H9 (cell line): ENCODE data around the gene GATAD1. TPM values are rescaled to one million over a fixed set of nuclear protein-coding genes. Genes with fewer than 3 reads are reported as not detected.

Experiments used
- DNase-seq: peaks from one replicate; pipeline ENCODE4 v3.0.0-alpha.2; 2017
- H2AFZ ChIP-seq: one replicate; pipeline ENCODE4 v1.6.1; 2013; ENCODE audit warnings: mild to moderate bottlenecking, low read length, control low read depth, moderate library complexity
- H2AK5ac ChIP-seq: 2 replicates; pipeline ENCODE4 v1.6.1; 2013; ENCODE audit warnings: low read length, control low read depth, mixed read lengths; ENCODE audit not compliant: insufficient read length
- H2BK120ac ChIP-seq: one replicate; pipeline ENCODE4 v1.6.1; 2013; ENCODE audit warnings: low read depth, mild to moderate bottlenecking, low read length, control low read depth, inconsistent platforms; ENCODE audit not compliant: poor library complexity, severe bottlenecking
- H2BK12ac ChIP-seq: 2 replicates; pipeline ENCODE4 v1.6.1; 2013; ENCODE audit warnings: low read length, control low read depth, mixed read lengths, low read depth; ENCODE audit not compliant: insufficient read length
- H2BK15ac ChIP-seq: 2 replicates; pipeline ENCODE4 v1.6.1; 2013; ENCODE audit warnings: low read depth, low read length, control low read depth
- H2BK20ac ChIP-seq: one replicate; pipeline ENCODE4 v1.6.1; 2013; ENCODE audit warnings: low read depth, mild to moderate bottlenecking, low read length, control low read depth, inconsistent platforms; ENCODE audit not compliant: poor library complexity, severe bottlenecking
- H2BK5ac ChIP-seq: 2 replicates; pipeline ENCODE4 v1.6.1; 2013; ENCODE audit warnings: low read length, control low read depth, mixed read lengths; ENCODE audit not compliant: insufficient read length
- H3K14ac ChIP-seq: 2 replicates; pipeline ENCODE4 v1.6.1; 2013; ENCODE audit warnings: low read length, control low read depth; ENCODE audit not compliant: insufficient read depth
- H3K18ac ChIP-seq: 2 replicates; pipeline ENCODE4 v1.6.1; 2013; ENCODE audit warnings: low read depth, mild to moderate bottlenecking, mixed read lengths, low read length, control low read depth; ENCODE audit not compliant: insufficient read length
- H3K23ac ChIP-seq: 2 replicates; pipeline ENCODE4 v1.6.1; 2013; ENCODE audit warnings: low read length, control low read depth, mixed read lengths, low read depth; ENCODE audit not compliant: insufficient read length
- H3K23me2 ChIP-seq: 2 replicates; pipeline ENCODE4 v1.6.1; 2013; ENCODE audit warnings: low read depth, mild to moderate bottlenecking, mixed read lengths, low read length, control low read depth; ENCODE audit not compliant: insufficient read length, poor library complexity, severe bottlenecking
- H3K27ac ChIP-seq: 2 replicates; pipeline ENCODE4 v1.5.1; 2013; ENCODE audit warnings: low read length, control low read depth, mixed read lengths, low read depth; ENCODE audit not compliant: insufficient read length
- H3K27me3 ChIP-seq: 2 replicates; pipeline ENCODE4 v1.6.1; 2013; ENCODE audit warnings: low read length, control low read depth, inconsistent platforms; ENCODE audit not compliant: insufficient read depth
- H3K4ac ChIP-seq: 2 replicates; pipeline ENCODE4 v1.6.1; 2013; ENCODE audit warnings: low read depth, mild to moderate bottlenecking, control low read depth, inconsistent platforms, low read length, moderate library complexity
- H3K4me1 ChIP-seq: 2 replicates; pipeline ENCODE4 v1.6.1; 2013; ENCODE audit warnings: low read length, control low read depth, inconsistent platforms; ENCODE audit not compliant: insufficient read depth
- H3K4me2 ChIP-seq: 2 replicates; pipeline ENCODE4 v1.6.1; 2013; ENCODE audit warnings: low read length, control low read depth, mixed read lengths; ENCODE audit not compliant: insufficient read length, insufficient read depth
- H3K56ac ChIP-seq: 2 replicates; pipeline ENCODE4 v1.6.1; 2013; ENCODE audit warnings: low read depth, mild to moderate bottlenecking, mixed read lengths, low read length, control low read depth; ENCODE audit not compliant: insufficient read length
- H3K79me1 ChIP-seq: 2 replicates; pipeline ENCODE4 v1.6.1; 2013; ENCODE audit warnings: low read depth, mild to moderate bottlenecking, moderate library complexity, low read length, control low read depth, inconsistent platforms; ENCODE audit not compliant: insufficient read depth, poor library complexity, severe bottlenecking
- H3K79me2 ChIP-seq: 2 replicates; pipeline ENCODE4 v1.6.1; 2013; ENCODE audit warnings: low read length, control low read depth, inconsistent platforms; ENCODE audit not compliant: insufficient read depth
- H3K9ac ChIP-seq: 2 replicates; pipeline ENCODE4 v1.6.1; 2013; ENCODE audit warnings: low read length, control low read depth, mixed read lengths; ENCODE audit not compliant: insufficient read length; ENCODE audit errors: extremely low read depth
- H3K9me3 ChIP-seq: one replicate; pipeline ENCODE4 v1.6.1; 2013; ENCODE audit warnings: low read depth, low read length, inconsistent platforms; ENCODE audit not compliant: control insufficient read depth
- H3T11ph ChIP-seq: one replicate; pipeline ENCODE4 v1.6.1; 2013; ENCODE audit warnings: mild to moderate bottlenecking, low read length, control low read depth, inconsistent platforms
- H4K20me1 ChIP-seq: one replicate; pipeline ENCODE4 v1.6.1; 2013; ENCODE audit not compliant: control insufficient read depth, insufficient read length, insufficient read depth
- H4K5ac ChIP-seq: 2 replicates; pipeline ENCODE4 v1.6.1; 2013; ENCODE audit warnings: low read depth, mild to moderate bottlenecking, mixed read lengths, low read length, control low read depth; ENCODE audit not compliant: insufficient read length
- H4K8ac ChIP-seq: replicated peaks from 2 replicates; pipeline ENCODE4 v1.6.1; 2013; ENCODE audit warnings: low read length, control low read depth, mixed read lengths, low read depth; ENCODE audit not compliant: insufficient read length
- H4K91ac ChIP-seq: 2 replicates; pipeline ENCODE4 v1.6.1; 2013; ENCODE audit warnings: low read depth, mild to moderate bottlenecking, moderate library complexity, mixed read lengths, low read length, control low read depth; ENCODE audit not compliant: insufficient read length
- H3K27ac Mint-ChIP-seq, 3 experiments: 2 replicates in 2 of 3; 3 replicates in 1 of 3; pipeline ENCODE4 v1.8.0; 2020 to 2021; ENCODE audit warnings: mixed read lengths in 3 of 3, mild to moderate bottlenecking in 1 of 3, moderate library complexity in 1 of 3
- H3K27me3 Mint-ChIP-seq: 2 replicates; pipeline ENCODE4 v1.8.0; 2021; ENCODE audit warnings: low read depth, mild to moderate bottlenecking, moderate library complexity, mixed read lengths
- H3K36me3 Mint-ChIP-seq, 3 experiments: 2 replicates in 2 of 3; 3 replicates in 1 of 3; pipeline ENCODE4 v1.8.0; 2020 to 2021; ENCODE audit warnings: low read depth in 3 of 3, mixed read lengths in 3 of 3; ENCODE audit not compliant: insufficient read depth in 1 of 3
- H3K4me1 Mint-ChIP-seq, 2 experiments: 2 replicates each; pipeline ENCODE4 v1.8.0; 2020; ENCODE audit warnings: mixed read lengths in 2 of 2
- H3K4me3 Mint-ChIP-seq, 2 experiments: 2 replicates in 1 of 2; 3 replicates in 1 of 2; pipeline ENCODE4 v1.8.0; 2020 to 2021; ENCODE audit warnings: mild to moderate bottlenecking in 2 of 2, mixed read lengths in 2 of 2, moderate library complexity in 1 of 2
- H3K9me3 Mint-ChIP-seq, 2 experiments: 2 replicates in 1 of 2; 3 replicates in 1 of 2; pipeline ENCODE4 v1.8.0; 2020; ENCODE audit warnings: mild to moderate bottlenecking in 2 of 2, mixed read lengths in 2 of 2, moderate library complexity in 1 of 2
- WGBS: extraction: QIAGEN DNeasy Blood & Tissue Kit; methylation state at CpG from one replicate; pipeline ENCODE4 v1.1.7; 2013; ENCODE audit warnings: missing lambda C conversion rate, low lambda C conversion rate, mixed read lengths; ENCODE audit not compliant: insufficient read length; ENCODE audit errors: extremely low coverage; 5-methylcytosine and 5-hydroxymethylcytosine counted together
- long read RNA-seq: library from polyadenylated mRNA; unstranded; transcript quantifications from one replicate; pipeline ENCODE4 v2.0.0, GENCODE V29; 2020
- total RNA-seq: library from RNA; stranded (reverse); gene quantifications from 2 replicates; pipeline ENCODE4 v1.2.1, GENCODE V29; 2021
- TF ChIP-seq, protein P1 (sequence below): fragments of 200-600 bp; sonication (generic); conservative IDR thresholded peaks from 3 replicates; pipeline ENCODE4 v1.8.0; 2021; ENCODE audit warnings: antibody characterized with exemption, mild to moderate bottlenecking

Gene GATAD1
- total RNA-seq, result 33.2 and 36.5 TPM in 2 replicates
- long read RNA-seq, result 0 reads

- H3K18ac ChIP-seq, result peak within 1 kb of the TSS; percentile 88
- no peak within 1 kb of the TSS for H4K8ac ChIP-seq
- H2BK15ac ChIP-seq, result no peak within 1 kb of the TSS
- no peaks in the 10 kb centered on the region for H4K20me1 ChIP-seq
- H3K79me1 ChIP-seq, result no peaks in the 10 kb centered on the region
- H2AK5ac ChIP-seq, result no peak within 1 kb of the TSS
- H3K9me3 ChIP-seq, result no peaks in the 10 kb centered on the region
- H3K23ac ChIP-seq, result no peak within 1 kb of the TSS
- H3K27ac Mint-ChIP-seq, result peak within 1 kb of the TSS; percentile 52 to 73 (median 62); a peak in 2 of 7 replicates
- no peaks in the 10 kb centered on the region for H3K27me3 ChIP-seq
- H3K14ac ChIP-seq, result peak within 1 kb of the TSS; percentile 91
- TF ChIP-seq, protein P1, sequence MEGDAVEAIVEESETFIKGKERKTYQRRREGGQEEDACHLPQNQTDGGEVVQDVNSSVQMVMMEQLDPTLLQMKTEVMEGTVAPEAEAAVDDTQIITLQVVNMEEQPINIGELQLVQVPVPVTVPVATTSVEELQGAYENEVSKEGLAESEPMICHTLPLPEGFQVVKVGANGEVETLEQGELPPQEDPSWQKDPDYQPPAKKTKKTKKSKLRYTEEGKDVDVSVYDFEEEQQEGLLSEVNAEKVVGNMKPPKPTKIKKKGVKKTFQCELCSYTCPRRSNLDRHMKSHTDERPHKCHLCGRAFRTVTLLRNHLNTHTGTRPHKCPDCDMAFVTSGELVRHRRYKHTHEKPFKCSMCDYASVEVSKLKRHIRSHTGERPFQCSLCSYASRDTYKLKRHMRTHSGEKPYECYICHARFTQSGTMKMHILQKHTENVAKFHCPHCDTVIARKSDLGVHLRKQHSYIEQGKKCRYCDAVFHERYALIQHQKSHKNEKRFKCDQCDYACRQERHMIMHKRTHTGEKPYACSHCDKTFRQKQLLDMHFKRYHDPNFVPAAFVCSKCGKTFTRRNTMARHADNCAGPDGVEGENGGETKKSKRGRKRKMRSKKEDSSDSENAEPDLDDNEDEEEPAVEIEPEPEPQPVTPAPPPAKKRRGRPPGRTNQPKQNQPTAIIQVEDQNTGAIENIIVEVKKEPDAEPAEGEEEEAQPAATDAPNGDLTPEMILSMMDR, result peak; percentile 89
- peaks cover 15 to 39% (median 31%) of the 10 kb centered on the region in 3 experiments for H3K36me3 Mint-ChIP-seq
- H3K9me3 Mint-ChIP-seq, result peaks cover 1 to 8% of the 10 kb centered on the region in 2 experiments; a peak in 4 of 5 replicates
- no peaks in the 10 kb centered on the region for H3K79me2 ChIP-seq
- peaks cover 8 to 9% of the 10 kb centered on the region in 2 experiments for H3K4me1 Mint-ChIP-seq
- H3K4me2 ChIP-seq, result peak within 1 kb of the TSS; percentile 82
- H3T11ph ChIP-seq, result no peak within 1 kb of the TSS
- peak within 1 kb of the TSS; percentile 76 to 86 for H3K4me3 Mint-ChIP-seq
- no peak within 1 kb of the TSS for H3K27ac ChIP-seq
- peak; percentile 95 for DNase-seq
- no peak within 1 kb of the TSS for H3K56ac ChIP-seq
- no peak within 1 kb of the TSS for H3K4ac ChIP-seq
- H3K4me1 ChIP-seq, result no peaks in the 10 kb centered on the region
- WGBS, result no CpG with 5 or more reads among the region's 87 CpGs
- no peak within 1 kb of the TSS for H4K91ac ChIP-seq
- H2AFZ ChIP-seq, result no peak within 1 kb of the TSS
- no peak within 1 kb of the TSS for H2BK12ac ChIP-seq
- no peak within 1 kb of the TSS for H2BK20ac ChIP-seq
- no peaks in the 10 kb centered on the region for H3K27me3 Mint-ChIP-seq
- no peak within 1 kb of the TSS for H2BK5ac ChIP-seq
- no peak within 1 kb of the TSS for H2BK120ac ChIP-seq
- no peak within 1 kb of the TSS for H4K5ac ChIP-seq
- H3K9ac ChIP-seq, result peak within 1 kb of the TSS; percentile 94
- peaks cover 5% of the 10 kb centered on the region for H3K23me2 ChIP-seq
These were observed at the start of gene GATAD1 for GRCh38 chr7:92447345-92448204. TSS of gene GATAD1 (plus strand) at chr7:92447482. CDS start at chr7:92447730, 248 bp downstream.
